H1 (cell line): Measurements from ENCODE around the gene MLPH. TPM values are rescaled to one million over a fixed set of nuclear protein-coding genes. Genes with fewer than 3 reads are reported as not detected.

ENCODE experiments used
- BCL11A ChIP-seq, 2 experiments: IDR thresholded peaks; one replicate each; pipeline ENCODE4 v1.6.1; 2011; ENCODE audit warnings: low read depth in 2 of 2, low read length in 2 of 2, mild to moderate bottlenecking in 2 of 2
- CBX5 ChIP-seq: fragments of 300-800, 300-1000 bp; sonication (generic); IDR thresholded peaks from 2 replicates; pipeline ENCODE4 v1.7.1; 2016; ENCODE audit warnings: antibody characterized with exemption, low read length, low read depth
- CBX8 ChIP-seq: fragments of 300-800, 300-1000 bp; sonication (generic); IDR thresholded peaks from 2 replicates; pipeline ENCODE4 v1.7.1; 2016; ENCODE audit warnings: low read depth, low read length, borderline replicate concordance
- MAFK ChIP-seq: IDR thresholded peaks from 2 replicates; pipeline ENCODE4 v1.6.1; 2012; ENCODE audit warnings: low read depth, mild to moderate bottlenecking, improper control_type of control experiment, low read length
- PHF8 ChIP-seq: fragments of 200-600 bp; sonication (generic); conservative IDR thresholded peaks from 2 replicates; pipeline ENCODE4 v1.7.1; 2012; ENCODE audit warnings: low read depth, mild to moderate bottlenecking, inconsistent platforms, low read length, moderate library complexity
- RAD21 ChIP-seq, 2 experiments: IDR thresholded peaks in 1 of 2; conservative IDR thresholded peaks in 1 of 2; 2 replicates each; pipeline ENCODE4 v1.6.1; 2011; ENCODE audit warnings: low read depth in 2 of 2, low read length in 2 of 2, improper control_type of control experiment in 1 of 2, inconsistent platforms in 1 of 2, mild to moderate bottlenecking in 1 of 2, moderate library complexity in 1 of 2
- RXRA ChIP-seq: IDR thresholded peaks from 2 replicates; pipeline ENCODE4 v1.6.1; 2011; ENCODE audit warnings: low read depth, mild to moderate bottlenecking, low read length, moderate library complexity; ENCODE audit not compliant: insufficient read depth
- SP1 ChIP-seq: IDR thresholded peaks from 2 replicates; pipeline ENCODE4 v1.6.1; 2011; ENCODE audit warnings: low read depth, low read length
- polyA plus RNA-seq, 7 experiments: library from polyadenylated mRNA; depleted of rRNA in 3 of 7; stranded (reverse) in 5 of 7; unstranded in 2 of 7; fragments of >200 nt in 5 of 7; fragments of 200-250 nt in 2 of 7; gene quantifications; 1 replicate in 5 of 7; 2 replicates in 1 of 7; 4 replicates in 1 of 7; pipeline versions ENCODE4 v1.2.1 to v1.2.3, GENCODE V29; 2011 to 2013; ENCODE audit warnings: missing spikeins in 2 of 7, mixed read lengths in 2 of 7
- total RNA-seq: library from RNA; stranded (reverse); fragmentation: NEBNext Ultra II Directional; extraction: Animal tissue kit (Norgen Biotek cat#: 25700); gene quantifications from 2 replicates; pipeline ENCODE4 v1.2.1, GENCODE V29; 2021

MLPH gene
- total and polyA plus RNA-seq, 2 of the 8 experiments (the other 6 are each of a cell fraction or from before 2014, with no cell fraction given), result 12.7 to 17.0 TPM

GRCh38 chr2:237525559-237526157, 38.6 kb downstream of the MLPH start (continued):
- TF ChIP-seq CBX8, result no peak
- no peak for TF ChIP-seq RXRA
- TF ChIP-seq RAD21 (IDR thresholded peaks at IDR 0.05 in 1 of 2, conservative IDR thresholded peaks at IDR 0.05 in 1 of 2; ENCODE audit: low read depth in 2 of 2, low read length in 2 of 2), result no peak
- TF ChIP-seq BCL11A (IDR thresholded peaks at IDR 0.05; ENCODE audit: low read depth in 2 of 2, low read length in 2 of 2), result no peak
- no peak for TF ChIP-seq SP1
- no peak for TF ChIP-seq PHF8
- no peak for TF ChIP-seq MAFK
- TF ChIP-seq CBX5, result no peak
- TF ChIP-seq, all 59 proteins: peak for 0
